HG02840 (cell line): Measurements from ENCODE around the gene RANBP10.

Experiments
- ATAC-seq: cut with Tn5 transposase; IDR thresholded peaks from one replicate; pipeline ENCODE4 v1.9.1; 2021; ENCODE audit warnings: mild to moderate bottlenecking, moderate library complexity, moderate number of reproducible peaks; ENCODE audit not compliant: unreplicated experiment, low FRiP score

Gene RANBP10

GRCh38 chr16:67750466-67750865, 55.9 kb downstream of the RANBP10 start:
- ATAC-seq = no peak

- no peak for ATAC-seq
Measured at GRCh38 chr16:67749436-67750078, 56.8 kb downstream of the RANBP10 start.

- no peak for ATAC-seq
Measured at GRCh38 chr16:67748834-67749233, 57.5 kb downstream of the RANBP10 start.

GRCh38 chr16:67746846-67747245, 59.5 kb downstream of the RANBP10 start:
- no peak for ATAC-seq

GRCh38 chr16:67741118-67741517, 65.2 kb downstream of the RANBP10 start:
- no peak for ATAC-seq

- ATAC-seq = no peak
Measured at GRCh38 chr16:67740391-67740790, 66.0 kb downstream of the RANBP10 start.

- ATAC-seq = no peak
Measured at GRCh38 chr16:67736858-67737257, 69.5 kb downstream of the RANBP10 start.

- no peak for ATAC-seq
Measured at GRCh38 chr16:67734731-67735201, 71.6 kb downstream of the RANBP10 start.

GRCh38 chr16:67733734-67734470, 72.5 kb downstream of the RANBP10 start:
- no peak for ATAC-seq

GRCh38 chr16:67731753-67732095, 74.6 kb downstream of the RANBP10 start:
- no peak for ATAC-seq

- no peak for ATAC-seq
Measured at GRCh38 chr16:67731071-67731752, 75.1 kb downstream of the RANBP10 start.

- ATAC-seq = no peak
Measured at GRCh38 chr16:67730326-67730725, 76.0 kb downstream of the RANBP10 start.

GRCh38 chr16:67729636-67730248, 76.6 kb downstream of the RANBP10 start:
- ATAC-seq = no peak

- ATAC-seq = no peak
Measured at GRCh38 chr16:67727521-67728485, 78.6 kb downstream of the RANBP10 start.

GRCh38 chr16:67726106-67727034, 80.0 kb downstream of the RANBP10 start:
- ATAC-seq = no peak

GRCh38 chr16:67723911-67724305, 82.5 kb downstream of the RANBP10 start:
- no peak for ATAC-seq

- ATAC-seq = no peak
Measured at GRCh38 chr16:67723151-67723910, 83.0 kb downstream of the RANBP10 start.

- ATAC-seq = no peak
Measured at GRCh38 chr16:67720236-67720635, 86.1 kb downstream of the RANBP10 start.
